Hepatocyte (in vitro differentiated cells): ENCODE results near the gene RBFOX1. TPM values are rescaled to one million over a fixed set of nuclear protein-coding genes. Genes with fewer than 3 reads are reported as not detected.
A peak's percentile ranks its signal among the peaks of the same experiment; 100 is the strongest.

Source experiments
- DNase-seq: peaks from one replicate; pipeline ENCODE4 v3.0.0-alpha.2; 2016; ENCODE audit warnings: low spot score
- H2AFZ ChIP-seq: fragments of 200-600 bp; sonication (generic); 2 replicates; pipeline ENCODE4 v1.6.0; 2016; ENCODE audit warnings: antibody characterized with exemption, mild to moderate bottlenecking
- H3K27ac ChIP-seq: fragments of 200-600 bp; sonication (generic); 2 replicates; pipeline ENCODE4 v1.5.1; 2016; ENCODE audit warnings: mild to moderate bottlenecking
- H3K27me3 ChIP-seq: fragments of 200-600 bp; sonication (generic); 2 replicates; pipeline ENCODE4 v1.6.1; 2016
- H3K36me3 ChIP-seq: fragments of 200-600 bp; sonication (generic); replicated peaks from 2 replicates; pipeline ENCODE4 v1.5.1; 2016; ENCODE audit warnings: low read depth; ENCODE audit not compliant: insufficient read depth
- H3K4me1 ChIP-seq: fragments of 200-600 bp; sonication (generic); 2 replicates; pipeline ENCODE4 v1.5.1; 2016; ENCODE audit warnings: mild to moderate bottlenecking, moderate library complexity; ENCODE audit not compliant: insufficient read depth
- H3K4me2 ChIP-seq: fragments of 200-600 bp; sonication (generic); 2 replicates; pipeline ENCODE4 v1.6.0; 2016
- H3K4me3 ChIP-seq: fragments of 200-600 bp; sonication (generic); 2 replicates; pipeline ENCODE4 v1.5.1; 2016; ENCODE audit warnings: mild to moderate bottlenecking
- H3K79me2 ChIP-seq: fragments of 200-600 bp; sonication (generic); 2 replicates; pipeline ENCODE4 v1.6.0; 2017; ENCODE audit warnings: mild to moderate bottlenecking
- H3K9me2 ChIP-seq: fragments of 200-600 bp; sonication (generic); replicated peaks from 2 replicates; pipeline ENCODE4 v1.6.0; 2017; ENCODE audit warnings: mild to moderate bottlenecking; ENCODE audit not compliant: insufficient read depth
- H3K9me3 ChIP-seq: fragments of 200-600 bp; sonication (generic); 2 replicates; pipeline ENCODE4 v1.5.1; 2016; ENCODE audit warnings: low read depth, mild to moderate bottlenecking
- H4K20me1 ChIP-seq: fragments of 200-600 bp; sonication (generic); 2 replicates; pipeline ENCODE4 v1.6.0; 2016; ENCODE audit warnings: mild to moderate bottlenecking; ENCODE audit not compliant: insufficient read depth, poor library complexity, severe bottlenecking
- EZH2 ChIP-seq: fragments of 200-600 bp; sonication (generic); IDR thresholded peaks from 2 replicates; pipeline ENCODE4 v1.6.1; 2016; ENCODE audit warnings: antibody characterized with exemption, mild to moderate bottlenecking, borderline replicate concordance
- EZH2phosphoT487 ChIP-seq: fragments of 200-600 bp; sonication (generic); IDR thresholded peaks from one replicate; pipeline ENCODE4 v1.6.1; 2018; ENCODE audit warnings: antibody characterized with exemption, mild to moderate bottlenecking, low read depth, moderate library complexity; ENCODE audit not compliant: unreplicated experiment, severe bottlenecking
- WGBS: methylation state at CpG from one replicate; pipeline ENCODE4 v1.1.6; 2016; ENCODE audit warnings: low lambda C conversion rate; ENCODE audit errors: missing lambda C conversion rate; 5-methylcytosine and 5-hydroxymethylcytosine counted together
- polyA plus RNA-seq: library from polyadenylated mRNA; unstranded; fragments of >200 nt; fragmentation: Nextera tagmentation; extraction: Ambion mirVana; gene quantifications from 2 replicates; pipeline ENCODE4 v1.2.1, GENCODE V29; 2016
- total RNA-seq: library from RNA; depleted of rRNA; stranded (reverse); fragments of >200 nt; gene quantifications from 2 replicates; pipeline ENCODE4 v1.2.3, GENCODE V29; 2014
- TF ChIP-seq, protein P1 (sequence below): fragments of 200-600 bp; sonication (generic); IDR thresholded peaks from 2 replicates; pipeline ENCODE4 v1.5.1; 2016; ENCODE audit warnings: antibody characterized with exemption, mild to moderate bottlenecking; ENCODE audit not compliant: poor library complexity

The RBFOX1 gene
- total and polyA plus RNA-seq, 2 experiments from 2014 or later = 1.00 to 1.2 TPM

DNA sequence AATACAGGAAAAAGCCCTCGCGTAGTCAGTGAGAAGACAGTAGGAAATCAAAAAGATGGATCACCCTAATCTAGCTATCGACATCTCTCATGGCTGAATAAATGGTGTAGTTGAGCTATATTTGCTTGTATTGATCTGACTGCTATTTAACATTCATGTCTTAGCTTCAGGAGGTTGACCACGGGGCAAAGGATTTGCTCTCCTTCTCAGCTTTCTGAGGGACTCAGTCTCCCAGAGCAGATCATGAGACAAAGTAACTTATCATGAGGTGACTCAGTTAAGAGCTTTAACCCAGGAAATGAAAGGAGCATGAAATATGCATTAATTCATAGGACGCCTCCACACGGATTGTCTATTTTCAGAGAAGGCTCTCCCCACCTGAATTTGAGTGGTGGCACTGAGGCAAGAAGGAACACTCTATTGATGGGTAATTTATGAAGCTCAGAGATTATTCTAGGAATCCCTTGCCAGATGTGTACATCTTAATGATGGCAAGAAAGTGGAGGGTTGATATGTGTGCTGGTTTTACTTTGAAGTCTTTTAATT lies 608 bp downstream of the RBFOX1 start:
- H3K79me2 ChIP-seq = no peaks in the 10 kb centered on the region
- TF ChIP-seq EZH2phosphoT487 = no peak
- TF ChIP-seq, protein P1, sequence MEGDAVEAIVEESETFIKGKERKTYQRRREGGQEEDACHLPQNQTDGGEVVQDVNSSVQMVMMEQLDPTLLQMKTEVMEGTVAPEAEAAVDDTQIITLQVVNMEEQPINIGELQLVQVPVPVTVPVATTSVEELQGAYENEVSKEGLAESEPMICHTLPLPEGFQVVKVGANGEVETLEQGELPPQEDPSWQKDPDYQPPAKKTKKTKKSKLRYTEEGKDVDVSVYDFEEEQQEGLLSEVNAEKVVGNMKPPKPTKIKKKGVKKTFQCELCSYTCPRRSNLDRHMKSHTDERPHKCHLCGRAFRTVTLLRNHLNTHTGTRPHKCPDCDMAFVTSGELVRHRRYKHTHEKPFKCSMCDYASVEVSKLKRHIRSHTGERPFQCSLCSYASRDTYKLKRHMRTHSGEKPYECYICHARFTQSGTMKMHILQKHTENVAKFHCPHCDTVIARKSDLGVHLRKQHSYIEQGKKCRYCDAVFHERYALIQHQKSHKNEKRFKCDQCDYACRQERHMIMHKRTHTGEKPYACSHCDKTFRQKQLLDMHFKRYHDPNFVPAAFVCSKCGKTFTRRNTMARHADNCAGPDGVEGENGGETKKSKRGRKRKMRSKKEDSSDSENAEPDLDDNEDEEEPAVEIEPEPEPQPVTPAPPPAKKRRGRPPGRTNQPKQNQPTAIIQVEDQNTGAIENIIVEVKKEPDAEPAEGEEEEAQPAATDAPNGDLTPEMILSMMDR = no peak
- no peak for TF ChIP-seq EZH2
- no peaks in the 10 kb centered on the region for H3K9me2 ChIP-seq
- no peak overlapping the region for H3K4me2 ChIP-seq
- H3K4me3 ChIP-seq = no peak overlapping the region
- peak overlapping the region; percentile 25 for H3K27ac ChIP-seq
- no peak for DNase-seq
- H3K4me1 ChIP-seq = no peaks in the 10 kb centered on the region
- no peaks in the 10 kb centered on the region for H4K20me1 ChIP-seq
- H3K27me3 ChIP-seq = no peaks in the 10 kb centered on the region
- WGBS = 74% methylated on average over 6 of the region's 6 CpGs
- no peak overlapping the region for H2AFZ ChIP-seq
- H3K36me3 ChIP-seq = no peaks in the 10 kb centered on the region
- H3K9me3 ChIP-seq = no peaks in the 10 kb centered on the region

DNA sequence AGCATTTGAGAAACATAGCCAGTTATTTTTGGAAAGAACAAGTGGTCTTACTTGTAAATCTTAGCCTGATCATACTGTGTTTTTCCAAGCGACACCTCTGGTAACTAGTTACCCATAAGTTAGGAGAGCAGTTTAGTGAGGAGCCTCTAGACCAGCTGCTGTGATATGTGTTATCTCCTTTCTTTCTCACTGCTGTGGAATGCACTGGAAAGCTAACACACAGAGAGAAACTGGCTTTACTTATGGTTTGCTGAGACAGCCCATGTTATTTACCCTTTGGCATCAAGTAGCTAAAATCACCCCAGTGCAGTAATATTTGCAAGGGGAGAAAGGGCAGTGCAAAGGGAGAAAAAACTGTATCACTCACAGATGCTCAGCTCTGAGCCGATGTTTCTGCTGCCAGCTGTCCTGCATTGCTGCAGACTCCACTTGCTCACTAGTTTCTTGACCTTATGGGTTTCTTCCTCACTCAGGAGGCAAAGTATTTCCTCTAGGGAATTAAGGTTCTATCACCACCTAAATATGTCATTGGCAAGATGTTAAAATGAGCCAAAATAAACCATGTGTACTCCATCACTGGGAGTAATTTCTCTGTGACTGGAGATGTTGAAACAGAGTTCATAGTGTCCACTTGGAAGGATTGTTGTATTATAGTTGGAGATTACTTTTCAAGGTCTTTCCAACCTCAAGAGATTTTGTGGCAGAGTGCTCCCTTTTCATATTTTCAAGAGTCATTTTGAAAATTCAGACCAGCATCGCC lies 2.3 kb downstream of the RBFOX1 start:
- 64% methylated on average over 3 of the region's 3 CpGs for WGBS
- no peaks in the 10 kb centered on the region for H3K4me1 ChIP-seq
- no peaks in the 10 kb centered on the region for H3K36me3 ChIP-seq
- H3K79me2 ChIP-seq = no peaks in the 10 kb centered on the region
- no peak overlapping the region for H3K27ac ChIP-seq
- H3K9me3 ChIP-seq = no peaks in the 10 kb centered on the region
- no peak overlapping the region for H3K4me2 ChIP-seq
- no peaks in the 10 kb centered on the region for H4K20me1 ChIP-seq
- no peaks in the 10 kb centered on the region for H3K27me3 ChIP-seq
- DNase-seq = peak; percentile 11
- H2AFZ ChIP-seq = no peak overlapping the region
- no peak for TF ChIP-seq EZH2phosphoT487
- TF ChIP-seq EZH2 = no peak
- TF ChIP-seq, protein P1 = no peak
- H3K4me3 ChIP-seq = no peak overlapping the region
- no peaks in the 10 kb centered on the region for H3K9me2 ChIP-seq

DNA sequence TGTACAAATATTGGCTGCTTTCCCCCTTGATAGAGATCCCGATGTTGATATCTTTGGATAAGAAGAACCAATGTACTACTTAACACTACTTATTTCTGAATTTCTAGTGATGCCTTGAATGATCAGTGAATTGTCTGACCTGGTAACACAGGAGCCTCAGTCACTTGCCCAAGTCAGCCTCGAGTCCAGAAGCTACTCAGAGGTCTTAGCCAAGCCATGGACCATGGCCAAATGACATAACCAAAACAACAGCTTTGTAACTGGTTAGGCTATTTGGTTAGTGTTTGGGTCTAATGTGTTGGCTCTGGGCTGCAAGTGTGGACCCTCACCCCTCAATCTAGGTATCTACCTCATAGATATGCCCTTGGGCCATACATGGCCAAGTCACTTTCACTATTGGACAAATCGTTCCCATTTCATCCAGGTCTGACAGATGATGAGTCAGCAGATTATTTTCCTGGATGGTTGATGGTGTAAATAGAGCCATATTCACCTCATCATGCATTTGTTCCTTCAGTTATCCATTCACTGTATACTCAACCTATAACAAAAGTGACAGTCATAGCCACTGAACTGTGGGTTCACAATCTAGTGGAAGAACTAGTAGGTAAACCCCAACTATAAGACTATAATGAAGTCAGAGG lies 3.5 kb downstream of the RBFOX1 start:
- no peaks in the 10 kb centered on the region for H4K20me1 ChIP-seq
- no peak for DNase-seq
- H3K27me3 ChIP-seq = no peaks in the 10 kb centered on the region
- H3K4me3 ChIP-seq = no peak overlapping the region
- no peaks in the 10 kb centered on the region for H3K4me1 ChIP-seq
- WGBS = 89% methylated on average over 3 of the region's 3 CpGs
- H2AFZ ChIP-seq = no peak overlapping the region
- H3K36me3 ChIP-seq = no peaks in the 10 kb centered on the region
- no peaks in the 10 kb centered on the region for H3K9me2 ChIP-seq
- H3K27ac ChIP-seq = no peak overlapping the region
- TF ChIP-seq, protein P1 = no peak
- TF ChIP-seq EZH2phosphoT487 (no peak), EZH2 (no peak)
- no peaks in the 10 kb centered on the region for H3K79me2 ChIP-seq
- no peak overlapping the region for H3K4me2 ChIP-seq
- H3K9me3 ChIP-seq = no peaks in the 10 kb centered on the region
